ENCODE results near the gene MYL5. TPM values are rescaled to one million over a fixed set of nuclear protein-coding genes. Genes with fewer than 3 reads are reported as not detected.

The MYL5 gene
- polyA plus RNA-seq, 3 donors = 4.2 to 12.6 (median 7.2) TPM

- Histone ChIP-seq H3K4me1 (ENCODE audit: control insufficient read depth in 1 of 2, insufficient read depth in 2 of 2, low read length in 2 of 2) (peaks cover 0 to 17% of the 10 kb centered on the region in 2 donors), H4K20me1 (ENCODE audit: insufficient read depth, low read length) (peaks cover 81% of the 10 kb centered on the region), H3K9ac (ENCODE audit: insufficient read depth, low read length, poor library complexity, severe bottlenecking) (peak overlapping the region; percentile 5), H3K9me3 (replicated peaks in 1 of 2; ENCODE audit: control insufficient read depth in 1 of 2, insufficient read depth in 1 of 2, low read length in 2 of 2) (peaks cover 0 to 12% of the 10 kb centered on the region in 2 donors), H2AFZ (ENCODE audit: insufficient read depth, low read depth, low read length, poor library complexity, severe bottlenecking) (no peak overlapping the region), H3K27ac (ENCODE audit: low read depth in 1 of 2, low read length in 2 of 2) (no peak overlapping the region), H3K79me2 (ENCODE audit: insufficient read depth, low read length) (peaks cover 42% of the 10 kb centered on the region), H3K27me3 (ENCODE audit: control insufficient read depth in 2 of 2, insufficient read depth in 2 of 2, low read length in 2 of 2) (no peaks in the 10 kb centered on the region), H3K36me3 (replicated peaks in 1 of 2; ENCODE audit: control insufficient read depth in 1 of 2, insufficient read depth in 2 of 2, low read length in 2 of 2) (peaks cover 27 to 52% of the 10 kb centered on the region in 2 donors), H3K4me3 (replicated peaks in 1 of 3; ENCODE audit: low read depth in 2 of 3, low read length in 3 of 3) (no peak overlapping the region), H3K4me2 (replicated peaks; ENCODE audit: extremely low read depth, low read length, poor library complexity, severe bottlenecking) (peak overlapping the region; percentile 0)
- peaks cover 33 to 65% of the 10 kb centered on the region in 2 donors for H3K36me3 Mint-ChIP-seq
- intact Hi-C loops (cut with micrococcal nuclease) = no loop called here
- no peak overlapping the region for H3K4me3 Mint-ChIP-seq
- H3K27me3 Mint-ChIP-seq (ENCODE audit: low read depth in 3 of 3) = no peaks in the 10 kb centered on the region
- H3K4me1 Mint-ChIP-seq = peaks cover 16% of the 10 kb centered on the region
- H3K27ac Mint-ChIP-seq = peak overlapping the region in 1 of 7 donors; percentile 38
- 29% methylated on average over 9 of the region's 17 CpGs for WGBS (ENCODE audit: insufficient coverage)
- DNase-seq = no peak
- no peak for TF ChIP-seq CTCF (IDR thresholded peaks at IDR 0.05)
- peaks cover 0 to 22% (median 10%) of the 10 kb centered on the region in 7 donors for H3K9me3 Mint-ChIP-seq
These were observed 52.5 kb downstream of the MYL5 start for GRCh38 chr4:726838-727237.

GRCh38 chr4:727576-727975, 53.2 kb downstream of the MYL5 start:
- Histone ChIP-seq H3K9me3 (replicated peaks in 1 of 2; ENCODE audit: control insufficient read depth in 1 of 2, insufficient read depth in 1 of 2, low read length in 2 of 2) (peaks cover 0 to 12% of the 10 kb centered on the region in 2 donors), H3K27me3 (ENCODE audit: control insufficient read depth in 2 of 2, insufficient read depth in 2 of 2, low read length in 2 of 2) (no peaks in the 10 kb centered on the region), H2AFZ (ENCODE audit: insufficient read depth, low read depth, low read length, poor library complexity, severe bottlenecking) (no peak overlapping the region), H3K27ac (ENCODE audit: low read depth in 1 of 2, low read length in 2 of 2) (no peak overlapping the region), H4K20me1 (ENCODE audit: insufficient read depth, low read length) (peaks cover 76% of the 10 kb centered on the region), H3K4me3 (replicated peaks in 1 of 3; ENCODE audit: low read depth in 2 of 3, low read length in 3 of 3) (no peak overlapping the region), H3K9ac (ENCODE audit: insufficient read depth, low read length, poor library complexity, severe bottlenecking) (no peak overlapping the region), H3K4me1 (ENCODE audit: control insufficient read depth in 1 of 2, insufficient read depth in 2 of 2, low read length in 2 of 2) (peaks cover 0 to 17% of the 10 kb centered on the region in 2 donors), H3K79me2 (ENCODE audit: insufficient read depth, low read length) (peaks cover 37% of the 10 kb centered on the region), H3K4me2 (replicated peaks; ENCODE audit: extremely low read depth, low read length, poor library complexity, severe bottlenecking) (no peak overlapping the region), H3K36me3 (replicated peaks in 1 of 2; ENCODE audit: control insufficient read depth in 1 of 2, insufficient read depth in 2 of 2, low read length in 2 of 2) (peaks cover 26 to 49% of the 10 kb centered on the region in 2 donors)
- Mint-ChIP-seq H3K27me3 (ENCODE audit: low read depth in 3 of 3) (no peaks in the 10 kb centered on the region), H3K4me1 (peaks cover 16% of the 10 kb centered on the region), H3K27ac (peak overlapping the region in 1 of 7 donors; percentile 32), H3K9me3 (peaks cover 0 to 18% (median 5%) of the 10 kb centered on the region in 7 donors), H3K36me3 (peaks cover 28 to 62% of the 10 kb centered on the region in 2 donors), H3K4me3 (no peak overlapping the region)
- DNase-seq = no peak
- intact Hi-C loops (cut with micrococcal nuclease) = no loop called here
- WGBS (ENCODE audit: insufficient coverage) = 62% methylated on average over 4 of the region's 6 CpGs
- no peak for TF ChIP-seq CTCF (IDR thresholded peaks at IDR 0.05)

Data from CD14-positive monocyte (primary cell).